AG04449 (cell line): ENCODE results near the gene LATS2.

ENCODE experiments used
- CTCF ChIA-PET: fragments of 350-600 bp; formaldehyde crosslinking; extraction: SDS; loops from one replicate; lab custom pipeline; 2021; ENCODE audit warnings: antibody characterized with exemption; lab: Yijun Ruan, JAX
- POLR2A ChIA-PET: fragments of 400-600, 350-600 bp; formaldehyde crosslinking; extraction: SDS; loops from one replicate; lab custom pipeline; 2020; ENCODE audit warnings: antibody characterized with exemption, inconsistent platforms; lab: Yijun Ruan, JAX
- DNase-seq: peaks from one replicate; pipeline ENCODE4 v3.0.0-alpha.2; 2010; ENCODE audit warnings: low read depth, low spot score
- H3K4me3 ChIP-seq: 2 replicates; pipeline ENCODE4 v1.5.1; 2011; ENCODE audit warnings: low read depth, mild to moderate bottlenecking, control low read depth, low read length
- TF ChIP-seq, protein P1 (sequence below): IDR thresholded peaks from one replicate; pipeline ENCODE4 v1.5.1; 2011; ENCODE audit warnings: mild to moderate bottlenecking, moderate library complexity, low read length, control low read depth, inconsistent platforms; ENCODE audit not compliant: insufficient read depth; ENCODE audit errors: missing control alignments

The LATS2 gene

GRCh38 chr13:21071015-21071414, 9.6 kb upstream of the LATS2 start:
- CTCF ChIA-PET: interaction anchor here (0.7 to 2.7 kb wide), 3 partner anchors 9 to 406 kb away, joined by 3 to 10 read pairs (median 8); partner anchors contain the start of gene LATS2
- H3K4me3 ChIP-seq: no peak overlapping the region
- POLR2A ChIA-PET: interaction anchor here (2.5 kb wide), 1 partner anchor 8 kb away, joined by 23 read pairs; no protein-coding TSS in a partner anchor
- DNase-seq: no peak
- TF ChIP-seq, protein P1, sequence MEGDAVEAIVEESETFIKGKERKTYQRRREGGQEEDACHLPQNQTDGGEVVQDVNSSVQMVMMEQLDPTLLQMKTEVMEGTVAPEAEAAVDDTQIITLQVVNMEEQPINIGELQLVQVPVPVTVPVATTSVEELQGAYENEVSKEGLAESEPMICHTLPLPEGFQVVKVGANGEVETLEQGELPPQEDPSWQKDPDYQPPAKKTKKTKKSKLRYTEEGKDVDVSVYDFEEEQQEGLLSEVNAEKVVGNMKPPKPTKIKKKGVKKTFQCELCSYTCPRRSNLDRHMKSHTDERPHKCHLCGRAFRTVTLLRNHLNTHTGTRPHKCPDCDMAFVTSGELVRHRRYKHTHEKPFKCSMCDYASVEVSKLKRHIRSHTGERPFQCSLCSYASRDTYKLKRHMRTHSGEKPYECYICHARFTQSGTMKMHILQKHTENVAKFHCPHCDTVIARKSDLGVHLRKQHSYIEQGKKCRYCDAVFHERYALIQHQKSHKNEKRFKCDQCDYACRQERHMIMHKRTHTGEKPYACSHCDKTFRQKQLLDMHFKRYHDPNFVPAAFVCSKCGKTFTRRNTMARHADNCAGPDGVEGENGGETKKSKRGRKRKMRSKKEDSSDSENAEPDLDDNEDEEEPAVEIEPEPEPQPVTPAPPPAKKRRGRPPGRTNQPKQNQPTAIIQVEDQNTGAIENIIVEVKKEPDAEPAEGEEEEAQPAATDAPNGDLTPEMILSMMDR: no peak

DNA sequence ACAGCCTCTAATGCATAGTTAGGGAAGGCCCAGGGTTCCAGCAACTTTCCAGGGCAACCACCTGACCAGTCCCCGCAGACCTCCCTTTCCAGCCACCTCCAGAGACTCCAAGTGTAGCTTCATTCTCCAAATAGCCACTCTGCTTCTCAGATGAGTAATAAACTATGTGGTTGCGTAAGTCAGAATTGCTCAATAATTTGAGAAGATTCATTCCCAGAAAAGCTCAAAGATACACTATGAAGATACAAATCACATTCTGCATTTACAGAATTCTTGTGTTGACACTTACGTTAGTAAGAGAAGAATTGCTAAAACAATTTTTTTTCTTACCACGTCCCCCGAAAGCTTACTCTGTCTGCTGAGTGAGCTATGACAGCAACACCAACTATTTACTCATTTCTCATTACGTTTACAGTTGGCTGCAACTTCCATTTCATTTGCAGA, 8.2 kb upstream of the LATS2 start:
- no peak overlapping the region for H3K4me3 ChIP-seq
- CTCF ChIA-PET: interaction anchor here (0.9 to 2.7 kb wide), 6 partner anchors 8 to 126 kb away, joined by 3 to 10 read pairs (median 4); partner anchors contain the start of gene LATS2
- POLR2A ChIA-PET: interaction anchor here (0.8 to 2.5 kb wide), 8 partner anchors 8 to 650 kb away, joined by 3 to 23 read pairs (median 8); partner anchors contain the start of gene LATS2
- DNase-seq: peak; percentile 97
- TF ChIP-seq, protein P1: no peak

GRCh38 chr13:21067848-21068247, 6.5 kb upstream of the LATS2 start:
- TF ChIP-seq, protein P1: no peak
- ChIA-PET POLR2A (no interaction called here), CTCF (no interaction called here)
- no peak for DNase-seq
- no peak overlapping the region for H3K4me3 ChIP-seq

DNA sequence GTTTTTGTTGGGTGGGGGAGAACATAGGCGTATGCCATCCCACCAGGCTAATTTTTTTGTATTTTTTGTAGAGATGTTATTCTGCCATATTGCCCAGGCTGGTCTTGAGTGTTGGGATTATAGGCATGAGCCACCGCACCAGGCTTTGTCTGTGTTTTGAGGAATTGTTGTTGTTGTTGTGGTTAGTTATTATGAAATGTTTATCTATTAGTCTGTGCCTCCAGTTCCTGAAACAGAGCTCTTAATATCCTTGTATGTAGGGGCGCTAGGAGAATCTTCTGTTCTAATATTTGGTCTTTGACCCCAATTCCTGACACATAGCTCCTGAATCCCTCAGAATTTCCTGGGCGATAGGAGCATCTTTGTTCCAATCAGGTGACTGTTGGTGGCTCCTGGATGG, 5.6 kb upstream of the LATS2 start:
- CTCF ChIA-PET: no interaction called here
- no peak for DNase-seq
- POLR2A ChIA-PET: no interaction called here
- TF ChIP-seq, protein P1: no peak
- H3K4me3 ChIP-seq: no peak overlapping the region

DNA sequence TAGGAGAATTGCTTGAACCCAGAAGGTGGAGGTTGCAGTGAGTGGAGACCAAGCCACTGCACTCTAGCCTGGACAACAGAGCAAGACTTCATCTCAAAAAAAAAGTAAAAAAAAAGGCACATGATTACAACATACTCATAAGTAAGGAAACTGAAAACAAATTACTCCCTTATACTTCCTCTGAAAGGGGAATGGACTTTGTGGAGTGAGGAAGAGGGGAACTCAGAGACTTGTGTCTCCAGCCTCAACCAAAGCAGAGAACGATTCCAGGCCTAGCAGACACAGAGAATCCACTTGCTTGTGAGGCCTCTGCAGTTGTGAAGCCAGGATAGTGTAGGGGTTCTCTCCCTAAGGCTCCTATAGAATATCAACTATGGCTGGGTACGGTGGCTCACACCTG, 4.3 kb upstream of the LATS2 start:
- ChIA-PET POLR2A (no interaction called here), CTCF (no interaction called here)
- no peak overlapping the region for H3K4me3 ChIP-seq
- DNase-seq: no peak
- TF ChIP-seq, protein P1: no peak

DNA sequence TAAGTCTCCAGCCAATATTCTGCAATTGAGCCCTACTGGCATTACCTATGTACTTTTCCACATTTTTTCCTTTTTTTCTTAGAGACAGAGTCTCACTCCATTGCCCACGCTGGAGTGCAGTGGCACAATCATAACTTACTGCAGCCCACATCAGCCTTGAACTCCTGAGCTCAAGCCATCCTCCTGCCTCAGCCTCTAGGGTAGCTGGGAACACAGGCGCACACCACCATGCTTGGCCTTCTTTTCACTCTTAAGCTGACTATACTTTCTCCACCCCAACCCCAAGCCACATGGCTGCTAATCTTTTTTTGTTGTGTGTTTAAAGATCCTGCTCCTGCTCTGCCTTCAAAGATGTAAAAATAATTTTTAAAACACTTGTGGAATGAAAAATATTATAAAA, 1.6 kb upstream of the LATS2 start:
- TF ChIP-seq, protein P1: no peak
- CTCF ChIA-PET: interaction anchor here (1.3 to 2.2 kb wide), 4 partner anchors 8 to 414 kb away, joined by 4 to 8 read pairs (median 7); no protein-coding TSS in a partner anchor
- no peak for DNase-seq
- POLR2A ChIA-PET: no interaction called here
- H3K4me3 ChIP-seq: no peak overlapping the region
